Astrocyte (in vitro differentiated cells and primary cell): Measurements from ENCODE around the gene LRTM2.

Experiments
- EZH2 ChIP-seq: IDR thresholded peaks from 2 replicates; pipeline ENCODE4 v1.6.1; 2012; ENCODE audit warnings: mild to moderate bottlenecking, low read length, inconsistent platforms; ENCODE audit not compliant: insufficient read depth
- TF ChIP-seq, protein P1 (sequence below): IDR thresholded peaks from 2 replicates; pipeline ENCODE4 v1.5.1; 2011; ENCODE audit warnings: low read depth, mild to moderate bottlenecking, inconsistent platforms, low read length, moderate library complexity; ENCODE audit not compliant: insufficient read depth

DNA sequence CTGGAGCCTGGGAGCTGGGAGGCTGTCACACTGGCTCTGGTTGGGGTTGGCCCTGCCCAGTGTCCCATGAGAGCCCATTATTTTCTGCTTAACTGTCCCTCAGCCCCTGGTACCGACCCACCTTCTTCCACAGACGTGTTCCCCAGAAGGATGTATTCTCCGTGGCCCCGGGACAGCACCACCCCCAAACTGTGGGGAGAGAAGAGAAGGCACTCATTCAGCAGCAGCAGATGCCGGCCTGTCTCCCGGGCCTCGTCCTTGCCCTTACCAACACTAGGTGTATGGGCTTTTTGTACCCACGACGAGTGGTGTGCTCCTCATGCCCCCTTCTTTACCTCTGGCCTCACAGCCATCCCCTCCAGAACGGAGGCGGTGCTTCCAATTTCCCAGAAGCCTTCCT, 38.1 kb downstream of the LRTM2 start:
- TF ChIP-seq, protein P1, sequence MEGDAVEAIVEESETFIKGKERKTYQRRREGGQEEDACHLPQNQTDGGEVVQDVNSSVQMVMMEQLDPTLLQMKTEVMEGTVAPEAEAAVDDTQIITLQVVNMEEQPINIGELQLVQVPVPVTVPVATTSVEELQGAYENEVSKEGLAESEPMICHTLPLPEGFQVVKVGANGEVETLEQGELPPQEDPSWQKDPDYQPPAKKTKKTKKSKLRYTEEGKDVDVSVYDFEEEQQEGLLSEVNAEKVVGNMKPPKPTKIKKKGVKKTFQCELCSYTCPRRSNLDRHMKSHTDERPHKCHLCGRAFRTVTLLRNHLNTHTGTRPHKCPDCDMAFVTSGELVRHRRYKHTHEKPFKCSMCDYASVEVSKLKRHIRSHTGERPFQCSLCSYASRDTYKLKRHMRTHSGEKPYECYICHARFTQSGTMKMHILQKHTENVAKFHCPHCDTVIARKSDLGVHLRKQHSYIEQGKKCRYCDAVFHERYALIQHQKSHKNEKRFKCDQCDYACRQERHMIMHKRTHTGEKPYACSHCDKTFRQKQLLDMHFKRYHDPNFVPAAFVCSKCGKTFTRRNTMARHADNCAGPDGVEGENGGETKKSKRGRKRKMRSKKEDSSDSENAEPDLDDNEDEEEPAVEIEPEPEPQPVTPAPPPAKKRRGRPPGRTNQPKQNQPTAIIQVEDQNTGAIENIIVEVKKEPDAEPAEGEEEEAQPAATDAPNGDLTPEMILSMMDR: no peak
- no peak for TF ChIP-seq EZH2
